Progenitor cell of endocrine pancreas (in vitro differentiated cells): ENCODE data around the gene TTC24. TPM values are rescaled to one million over a fixed set of nuclear protein-coding genes. Genes with fewer than 3 reads are reported as not detected.
"Not testable (repeated sequence)": the region's sequence is repeated elsewhere in the genome, so short reads cannot be mapped to it uniquely, and the experiment has no call there.

Experiments
- DNase-seq: peaks from one replicate; pipeline ENCODE4 v3.0.0; 2021; ENCODE audit warnings: low spot score; ENCODE audit not compliant: unreplicated experiment
- H3K27ac Mint-ChIP-seq: 2 replicates; pipeline ENCODE4 v1.8.0; 2021; ENCODE audit warnings: mild to moderate bottlenecking, moderate library complexity, mixed read lengths
- H3K27me3 Mint-ChIP-seq: 2 replicates; pipeline ENCODE4 v1.8.0; 2021; ENCODE audit warnings: mixed read lengths
- H3K36me3 Mint-ChIP-seq: 2 replicates; pipeline ENCODE4 v1.8.0; 2022; ENCODE audit warnings: mixed read lengths; ENCODE audit not compliant: insufficient read depth
- H3K4me1 Mint-ChIP-seq: 2 replicates; pipeline ENCODE4 v1.8.0; 2021; ENCODE audit warnings: low read depth, mixed read lengths
- H3K4me3 Mint-ChIP-seq: 2 replicates; pipeline ENCODE4 v1.8.0; 2021; ENCODE audit warnings: low read depth, mild to moderate bottlenecking, moderate library complexity, mixed read lengths
- H3K9me3 Mint-ChIP-seq: 2 replicates; pipeline ENCODE4 v1.8.0; 2021; ENCODE audit warnings: low read depth, mixed read lengths
- CTCF ChIP-seq: fragments of 200-600 bp; sonication (generic); IDR thresholded peaks from one replicate; pipeline ENCODE4 v1.5.0; 2021; ENCODE audit warnings: antibody characterized with exemption, mild to moderate bottlenecking; ENCODE audit not compliant: unreplicated experiment
- total RNA-seq: library from RNA; stranded (reverse); gene quantifications from 2 replicates; pipeline ENCODE4 v1.2.1, GENCODE V29; 2021

TTC24 gene
- total RNA-seq, 1 donor from 2014 or later = not detected

GRCh38 chr1:156608981-156609380, 29.5 kb downstream of the TTC24 start:
- Mint-ChIP-seq H3K4me1 (peaks cover 7% of the 10 kb centered on the region), H3K4me3 (no peak overlapping the region), H3K9me3 (no peaks in the 10 kb centered on the region), H3K27me3 (peaks cover 11% of the 10 kb centered on the region), H3K36me3 (no peaks in the 10 kb centered on the region), H3K27ac (no peak overlapping the region)
- DNase-seq = peak; percentile 28
- peak; percentile 68 for TF ChIP-seq CTCF

GRCh38 chr1:156610072-156610471, 30.5 kb downstream of the TTC24 start:
- DNase-seq, H3K36me3 Mint-ChIP-seq, H3K27ac Mint-ChIP-seq, H3K4me3 Mint-ChIP-seq, H3K9me3 Mint-ChIP-seq, H3K4me1 Mint-ChIP-seq: not testable (repeated sequence)
- H3K27me3 Mint-ChIP-seq = peaks cover 11% of the 10 kb centered on the region

- DNase-seq = no peak
- H3K36me3 Mint-ChIP-seq = no peaks in the 10 kb centered on the region
- no peaks in the 10 kb centered on the region for H3K9me3 Mint-ChIP-seq
- no peak overlapping the region for H3K27ac Mint-ChIP-seq
- no peak overlapping the region for H3K4me3 Mint-ChIP-seq
- peaks cover 23% of the 10 kb centered on the region for H3K27me3 Mint-ChIP-seq
- TF ChIP-seq CTCF = no peak
- peaks cover 11% of the 10 kb centered on the region for H3K4me1 Mint-ChIP-seq
These were observed 33.1 kb downstream of the TTC24 start for GRCh38 chr1:156612666-156613065.

- no peak overlapping the region for H3K4me3 Mint-ChIP-seq
- no peaks in the 10 kb centered on the region for H3K9me3 Mint-ChIP-seq
- peaks cover 42% of the 10 kb centered on the region for H3K27me3 Mint-ChIP-seq
These were observed 36.4 kb downstream of the TTC24 start for GRCh38 chr1:156615946-156616345.

GRCh38 chr1:156616463-156616862, 36.9 kb downstream of the TTC24 start:
- H3K9me3 Mint-ChIP-seq = no peaks in the 10 kb centered on the region
- H3K4me3 Mint-ChIP-seq = no peak overlapping the region
- H3K36me3 Mint-ChIP-seq = no peaks in the 10 kb centered on the region
- H3K27ac Mint-ChIP-seq = no peak overlapping the region
- no peak for TF ChIP-seq CTCF
- H3K4me1 Mint-ChIP-seq = peaks cover 11% of the 10 kb centered on the region
- peaks cover 47% of the 10 kb centered on the region for H3K27me3 Mint-ChIP-seq
- DNase-seq = no peak

More at GRCh38 chr1:156615946-156616345, 36.4 kb downstream of the TTC24 start:
- no peak for DNase-seq
- peaks cover 11% of the 10 kb centered on the region for H3K4me1 Mint-ChIP-seq
- no peaks in the 10 kb centered on the region for H3K36me3 Mint-ChIP-seq
- H3K27ac Mint-ChIP-seq = no peak overlapping the region
- TF ChIP-seq CTCF = no peak

GRCh38 chr1:156618853-156619581, 39.5 kb downstream of the TTC24 start, which contains the start of gene HAPLN2:
Gene HAPLN2, plus strand, starts transcription at chr1:156619415. Its CDS starts 4,076 bp downstream, at chr1:156623491.
- peak; percentile 62 for TF ChIP-seq CTCF
- H3K27me3 Mint-ChIP-seq = peaks cover 65% of the 10 kb centered on the region
- H3K27ac Mint-ChIP-seq = no peak within 1 kb of the TSS

More at GRCh38 chr1:156618853-156619581, 39.5 kb downstream of the TTC24 start, which contains the start of gene HAPLN2:
- Mint-ChIP-seq H3K36me3 (no peaks in the 10 kb centered on the region), H3K9me3 (no peaks in the 10 kb centered on the region), H3K4me3 (no peak within 1 kb of the TSS), H3K4me1 (peaks cover 4% of the 10 kb centered on the region)
- peak; percentile 32 for DNase-seq
